NCI-H128 (cell line): ENCODE measurements around the gene NIPA2.

ENCODE experiments used
- DNase-seq: peaks from one replicate; lab custom pipeline; 2025; ENCODE audit not compliant: unreplicated experiment; lab: John Stamatoyannopoulos, UW

Gene NIPA2

GRCh38 chr15:22895465-22896190 lies 57.2 kb downstream of the NIPA2 start:
- no peak for DNase-seq

GRCh38 chr15:22902046-22902445 lies 63.6 kb downstream of the NIPA2 start:
- no peak for DNase-seq

GRCh38 chr15:22902578-22902977 lies 64.1 kb downstream of the NIPA2 start:
- DNase-seq = no peak

- DNase-seq = no peak
Observed at GRCh38 chr15:22902981-22903380, 64.5 kb downstream of the NIPA2 start.

GRCh38 chr15:22903427-22903826 lies 65.0 kb downstream of the NIPA2 start:
- DNase-seq = no peak

- peak; percentile 37 for DNase-seq
Observed at GRCh38 chr15:22903961-22904534, 65.6 kb downstream of the NIPA2 start.

GRCh38 chr15:22904736-22905135 lies 66.3 kb downstream of the NIPA2 start:
- DNase-seq = no peak

- no peak for DNase-seq
Observed at GRCh38 chr15:22907161-22907950, 68.9 kb downstream of the NIPA2 start.

GRCh38 chr15:22908830-22909229 lies 70.4 kb downstream of the NIPA2 start:
- no peak for DNase-seq

GRCh38 chr15:22911306-22911705 lies 72.8 kb downstream of the NIPA2 start:
- no peak for DNase-seq

- no peak for DNase-seq
Observed at GRCh38 chr15:22912256-22912655, 73.8 kb downstream of the NIPA2 start.

GRCh38 chr15:22913646-22914380 lies 75.3 kb downstream of the NIPA2 start:
- no peak for DNase-seq

- DNase-seq = no peak
Observed at GRCh38 chr15:22915866-22916515, 77.5 kb downstream of the NIPA2 start.

- DNase-seq = no peak
Observed at GRCh38 chr15:22916606-22917350, 78.3 kb downstream of the NIPA2 start.

- no peak for DNase-seq
Observed at GRCh38 chr15:22917556-22917955, 79.1 kb downstream of the NIPA2 start.
